ENCODE results near the gene ANKRD65. TPM values are rescaled to one million over a fixed set of nuclear protein-coding genes. Genes with fewer than 3 reads are reported as not detected.
"Not testable (repeated sequence)": the region's sequence is repeated elsewhere in the genome, so short reads cannot be mapped to it uniquely, and the experiment has no call there.

Gene ANKRD65
- total RNA-seq, 3 donors from 2014 or later (not counting 1 experiment from before 2014, with no cell fraction given): not detected

DNA sequence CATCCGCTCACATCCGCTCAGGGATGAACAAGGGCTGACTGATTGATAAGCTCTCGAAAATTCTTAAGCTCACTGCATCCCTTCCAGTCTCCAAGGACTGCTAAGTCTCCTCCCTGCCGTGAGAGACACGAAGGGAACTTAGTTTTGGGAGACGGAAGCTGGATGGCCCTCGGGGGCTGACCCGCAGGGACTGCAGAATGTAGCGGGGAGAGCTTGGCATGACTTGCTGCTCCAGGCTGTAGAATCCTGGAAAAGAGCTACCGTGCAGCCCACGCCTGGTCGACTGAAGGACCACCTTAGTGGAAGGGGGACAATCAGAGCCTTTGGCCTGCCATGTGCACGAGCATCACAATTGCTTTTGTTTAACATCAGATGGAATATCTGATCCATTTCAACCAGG is 5.3 kb downstream of the ANKRD65 start:
- no peak overlapping the region for H3K27ac ChIP-seq (ENCODE audit: low read length)
- Mint-ChIP-seq H3K4me3 (no peak overlapping the region), H3K36me3 (no peaks in the 10 kb centered on the region), H3K4me1 (no peaks in the 10 kb centered on the region), H3K27ac (no peak overlapping the region), H3K27me3 (ENCODE audit: low read depth in 2 of 2) (peaks cover 8 to 10% of the 10 kb centered on the region in 2 donors), H3K9me3 (peaks cover 2% of the 10 kb centered on the region in 2 donors)
- no peak overlapping the region for H3K4me3 ChIP-seq (ENCODE audit: low read length)
- no peaks in the 10 kb centered on the region for H3K4me1 ChIP-seq (ENCODE audit: control insufficient read depth, insufficient read depth, low read length)
- DNase-seq (no peak), ATAC-seq (no peak)
- 88% methylated on average over 13 of the region's 13 CpGs for WGBS (ENCODE audit: insufficient coverage)
- no peaks in the 10 kb centered on the region for H3K36me3 ChIP-seq (ENCODE audit: control insufficient read depth, insufficient read depth, low read length)
- no peaks in the 10 kb centered on the region for H3K9me3 ChIP-seq (ENCODE audit: control insufficient read depth, insufficient read depth, low read length)
- intact Hi-C loops (cut with micrococcal nuclease): no loop called here
- no peaks in the 10 kb centered on the region for H3K27me3 ChIP-seq (ENCODE audit: control insufficient read depth, insufficient read depth, low read length)
- TF ChIP-seq, protein P1, sequence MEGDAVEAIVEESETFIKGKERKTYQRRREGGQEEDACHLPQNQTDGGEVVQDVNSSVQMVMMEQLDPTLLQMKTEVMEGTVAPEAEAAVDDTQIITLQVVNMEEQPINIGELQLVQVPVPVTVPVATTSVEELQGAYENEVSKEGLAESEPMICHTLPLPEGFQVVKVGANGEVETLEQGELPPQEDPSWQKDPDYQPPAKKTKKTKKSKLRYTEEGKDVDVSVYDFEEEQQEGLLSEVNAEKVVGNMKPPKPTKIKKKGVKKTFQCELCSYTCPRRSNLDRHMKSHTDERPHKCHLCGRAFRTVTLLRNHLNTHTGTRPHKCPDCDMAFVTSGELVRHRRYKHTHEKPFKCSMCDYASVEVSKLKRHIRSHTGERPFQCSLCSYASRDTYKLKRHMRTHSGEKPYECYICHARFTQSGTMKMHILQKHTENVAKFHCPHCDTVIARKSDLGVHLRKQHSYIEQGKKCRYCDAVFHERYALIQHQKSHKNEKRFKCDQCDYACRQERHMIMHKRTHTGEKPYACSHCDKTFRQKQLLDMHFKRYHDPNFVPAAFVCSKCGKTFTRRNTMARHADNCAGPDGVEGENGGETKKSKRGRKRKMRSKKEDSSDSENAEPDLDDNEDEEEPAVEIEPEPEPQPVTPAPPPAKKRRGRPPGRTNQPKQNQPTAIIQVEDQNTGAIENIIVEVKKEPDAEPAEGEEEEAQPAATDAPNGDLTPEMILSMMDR (IDR thresholded peaks at IDR 0.05): no peak

DNA sequence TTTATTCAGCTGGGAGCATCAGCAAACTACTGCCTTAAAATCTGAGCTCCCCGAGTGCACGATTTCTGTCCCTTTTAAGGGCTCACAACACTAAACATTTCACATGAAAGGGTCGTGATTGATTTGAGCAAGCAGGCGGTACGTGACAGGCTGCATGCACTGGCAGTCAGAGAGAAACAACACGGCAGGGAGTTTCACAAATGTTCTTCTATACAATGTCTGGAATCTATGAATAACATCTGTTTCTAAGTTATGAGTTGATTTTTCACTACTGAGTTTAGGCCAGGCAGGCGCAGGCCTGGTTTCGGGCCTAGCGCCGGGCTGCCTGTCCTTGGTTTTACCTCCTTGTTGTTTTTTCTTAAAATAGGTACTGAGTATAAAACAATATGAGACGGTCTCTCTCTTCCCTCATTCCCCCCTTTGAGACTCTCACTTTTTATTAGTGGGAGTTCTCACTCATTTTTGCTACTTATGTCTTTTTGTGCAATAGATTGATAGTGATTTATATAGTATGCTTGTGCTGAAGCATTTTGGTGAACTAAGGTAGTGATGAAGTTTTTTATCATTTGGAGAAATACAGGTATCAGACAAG is 8.7 kb downstream of the ANKRD65 start:
- ATAC-seq; H3K36me3 ChIP-seq (ENCODE audit: control insufficient read depth, insufficient read depth, low read length); H3K4me1 ChIP-seq (ENCODE audit: control insufficient read depth, insufficient read depth, low read length); H3K4me1 Mint-ChIP-seq; DNase-seq; H3K9me3 Mint-ChIP-seq; H3K27ac Mint-ChIP-seq; H3K27ac ChIP-seq (ENCODE audit: low read length); H3K9me3 ChIP-seq (ENCODE audit: control insufficient read depth, insufficient read depth, low read length); H3K4me3 ChIP-seq (ENCODE audit: low read length); intact Hi-C loops (cut with micrococcal nuclease); H3K36me3 Mint-ChIP-seq; H3K27me3 Mint-ChIP-seq (ENCODE audit: low read depth in 2 of 2); H3K27me3 ChIP-seq (ENCODE audit: control insufficient read depth, insufficient read depth, low read length); H3K4me3 Mint-ChIP-seq: not testable (repeated sequence)
- 81% methylated on average over 6 of the region's 11 CpGs for WGBS (ENCODE audit: insufficient coverage)

DNA sequence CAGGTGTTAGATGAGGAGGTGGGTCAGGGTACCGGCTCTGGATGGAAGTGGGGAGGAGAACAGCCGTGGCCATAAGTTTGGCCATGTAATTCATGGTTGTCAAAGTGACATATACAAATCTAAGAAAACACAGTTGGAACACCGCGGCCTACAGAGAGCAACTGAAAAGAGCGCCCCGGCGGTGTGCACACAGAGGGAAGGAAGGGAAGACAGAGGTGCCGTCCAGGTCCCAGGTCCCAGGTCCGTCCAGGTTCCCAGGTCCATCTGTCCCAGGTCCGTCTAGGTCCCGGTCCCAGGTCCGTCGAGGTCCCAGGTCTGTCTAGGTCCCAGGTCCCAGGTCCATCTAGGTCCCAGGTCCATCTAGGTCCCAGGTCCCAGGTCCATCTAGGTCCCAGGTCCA is 9.4 kb downstream of the ANKRD65 start:
- H3K36me3 Mint-ChIP-seq: no peaks in the 10 kb centered on the region
- DNase-seq (no peak), ATAC-seq (no peak)
- 95% methylated on average over 13 of the region's 13 CpGs for WGBS (ENCODE audit: insufficient coverage)
- Histone ChIP-seq H3K4me3 (ENCODE audit: low read length) (no peak overlapping the region), H3K36me3 (ENCODE audit: control insufficient read depth, insufficient read depth, low read length) (no peaks in the 10 kb centered on the region), H3K4me1 (ENCODE audit: control insufficient read depth, insufficient read depth, low read length) (peaks cover 8% of the 10 kb centered on the region), H3K9me3 (ENCODE audit: control insufficient read depth, insufficient read depth, low read length) (no peaks in the 10 kb centered on the region), H3K27ac (ENCODE audit: low read length) (no peak overlapping the region), H3K27me3 (ENCODE audit: control insufficient read depth, insufficient read depth, low read length) (no peaks in the 10 kb centered on the region)
- intact Hi-C loops (cut with micrococcal nuclease): no loop called here
- peaks cover 0 to under 1% of the 10 kb centered on the region in 2 donors for H3K4me1 Mint-ChIP-seq
- peaks cover 2% of the 10 kb centered on the region in 2 donors for H3K9me3 Mint-ChIP-seq
- no peak overlapping the region for H3K4me3 Mint-ChIP-seq
- no peaks in the 10 kb centered on the region for H3K27me3 Mint-ChIP-seq (ENCODE audit: low read depth in 2 of 2)
- no peak overlapping the region for H3K27ac Mint-ChIP-seq
- TF ChIP-seq, protein P1 (IDR thresholded peaks at IDR 0.05): no peak

DNA sequence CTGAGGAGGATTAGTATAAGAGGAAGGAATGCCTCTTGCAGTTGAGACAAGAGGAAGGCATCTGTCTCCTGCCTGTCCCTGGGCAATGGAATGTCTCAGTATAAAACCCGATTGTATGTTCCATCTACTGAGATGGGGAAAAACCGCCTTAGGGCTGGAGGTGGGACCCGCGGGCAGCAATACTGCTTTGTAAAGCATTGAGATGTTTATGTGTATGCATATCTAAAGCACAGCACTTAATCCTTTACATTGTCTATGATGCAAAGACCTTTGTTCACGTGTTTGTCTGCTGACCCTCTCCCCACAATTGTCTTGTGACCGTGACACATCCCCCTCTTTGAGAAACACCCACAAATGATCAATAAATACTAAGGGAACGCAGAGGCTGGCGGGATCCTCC is 10.8 kb downstream of the ANKRD65 start:
- Mint-ChIP-seq H3K4me1 (peaks cover 0 to 11% of the 10 kb centered on the region in 2 donors), H3K4me3 (peak overlapping the region; percentile 60)
- H3K4me3 ChIP-seq (ENCODE audit: low read length); H3K36me3 Mint-ChIP-seq; ATAC-seq; H3K9me3 Mint-ChIP-seq; H3K27me3 Mint-ChIP-seq (ENCODE audit: low read depth in 2 of 2); H3K27me3 ChIP-seq (ENCODE audit: control insufficient read depth, insufficient read depth, low read length); H3K9me3 ChIP-seq (ENCODE audit: control insufficient read depth, insufficient read depth, low read length); H3K27ac ChIP-seq (ENCODE audit: low read length); H3K36me3 ChIP-seq (ENCODE audit: control insufficient read depth, insufficient read depth, low read length); intact Hi-C loops (cut with micrococcal nuclease); H3K27ac Mint-ChIP-seq; DNase-seq: not testable (repeated sequence)
- WGBS (ENCODE audit: insufficient coverage): 98% methylated on average over 6 of the region's 8 CpGs
- peaks cover 22% of the 10 kb centered on the region for H3K4me1 ChIP-seq (ENCODE audit: control insufficient read depth, insufficient read depth, low read length)
